ENCODE measurements around the gene PDE4D.
A peak's percentile ranks its signal among the peaks of the same experiment; 100 is the strongest.
"Not testable (repeated sequence)": the region's sequence is repeated elsewhere in the genome, so short reads cannot be mapped to it uniquely, and the experiment has no call there.

PDE4D gene

GRCh38 chr5:59607138-59607765 lies 286.3 kb downstream of the PDE4D start:
- no peak for DNase-seq (ENCODE audit: low spot score)

- no peak for DNase-seq (ENCODE audit: low spot score)
These were observed 287.6 kb downstream of the PDE4D start for GRCh38 chr5:59605915-59606314.

- DNase-seq (ENCODE audit: low spot score): no peak
These were observed 289.4 kb downstream of the PDE4D start for GRCh38 chr5:59604111-59604510.

GRCh38 chr5:59600998-59601397 lies 292.5 kb downstream of the PDE4D start:
- DNase-seq (ENCODE audit: low spot score): no peak

- DNase-seq (ENCODE audit: low spot score): no peak
These were observed 293.4 kb downstream of the PDE4D start for GRCh38 chr5:59600153-59600552.

- no peak for DNase-seq (ENCODE audit: low spot score)
These were observed 293.8 kb downstream of the PDE4D start for GRCh38 chr5:59599729-59600128.

GRCh38 chr5:59598547-59598874 lies 295.0 kb downstream of the PDE4D start:
- no peak for DNase-seq (ENCODE audit: low spot score)

- DNase-seq (ENCODE audit: low spot score): no peak
These were observed 295.6 kb downstream of the PDE4D start for GRCh38 chr5:59597690-59598546.

- DNase-seq (ENCODE audit: low spot score): no peak
These were observed 296.8 kb downstream of the PDE4D start for GRCh38 chr5:59596586-59597350.

GRCh38 chr5:59594118-59594517 lies 299.4 kb downstream of the PDE4D start:
- DNase-seq (ENCODE audit: low spot score): not testable (repeated sequence)

- no peak for DNase-seq (ENCODE audit: low spot score)
These were observed 300.0 kb downstream of the PDE4D start for GRCh38 chr5:59593439-59594007.

GRCh38 chr5:59592101-59592500 lies 301.4 kb downstream of the PDE4D start:
- DNase-seq (ENCODE audit: low spot score): no peak

- DNase-seq (ENCODE audit: low spot score): peak; percentile 1
These were observed 302.4 kb downstream of the PDE4D start for GRCh38 chr5:59591162-59591561.

- DNase-seq (ENCODE audit: low spot score): no peak
These were observed 304.6 kb downstream of the PDE4D start for GRCh38 chr5:59588922-59589321.

GRCh38 chr5:59587489-59588337 lies 305.8 kb downstream of the PDE4D start:
- DNase-seq (ENCODE audit: low spot score): no peak

GRCh38 chr5:59586841-59587240 lies 306.7 kb downstream of the PDE4D start:
- DNase-seq (ENCODE audit: low spot score): no peak

GRCh38 chr5:59584858-59585846 lies 308.4 kb downstream of the PDE4D start:
- no peak for DNase-seq (ENCODE audit: low spot score)

GRCh38 chr5:59583810-59584562 lies 309.5 kb downstream of the PDE4D start:
- DNase-seq (ENCODE audit: low spot score): no peak

- no peak for DNase-seq (ENCODE audit: low spot score)
These were observed 310.2 kb downstream of the PDE4D start for GRCh38 chr5:59583151-59583809.

All from CD4-positive, alpha-beta T cell treated with Interleukin-2 at 100 ng/mL for 4 hours (primary cell).